Iris pigment epithelial cell (primary cell): Measurements from ENCODE around the gene LAMB4.

Source experiments
- DNase-seq: peaks from one replicate; pipeline ENCODE4 v3.0.0-alpha.2; 2011; ENCODE audit warnings: low read depth

Gene LAMB4

DNA sequence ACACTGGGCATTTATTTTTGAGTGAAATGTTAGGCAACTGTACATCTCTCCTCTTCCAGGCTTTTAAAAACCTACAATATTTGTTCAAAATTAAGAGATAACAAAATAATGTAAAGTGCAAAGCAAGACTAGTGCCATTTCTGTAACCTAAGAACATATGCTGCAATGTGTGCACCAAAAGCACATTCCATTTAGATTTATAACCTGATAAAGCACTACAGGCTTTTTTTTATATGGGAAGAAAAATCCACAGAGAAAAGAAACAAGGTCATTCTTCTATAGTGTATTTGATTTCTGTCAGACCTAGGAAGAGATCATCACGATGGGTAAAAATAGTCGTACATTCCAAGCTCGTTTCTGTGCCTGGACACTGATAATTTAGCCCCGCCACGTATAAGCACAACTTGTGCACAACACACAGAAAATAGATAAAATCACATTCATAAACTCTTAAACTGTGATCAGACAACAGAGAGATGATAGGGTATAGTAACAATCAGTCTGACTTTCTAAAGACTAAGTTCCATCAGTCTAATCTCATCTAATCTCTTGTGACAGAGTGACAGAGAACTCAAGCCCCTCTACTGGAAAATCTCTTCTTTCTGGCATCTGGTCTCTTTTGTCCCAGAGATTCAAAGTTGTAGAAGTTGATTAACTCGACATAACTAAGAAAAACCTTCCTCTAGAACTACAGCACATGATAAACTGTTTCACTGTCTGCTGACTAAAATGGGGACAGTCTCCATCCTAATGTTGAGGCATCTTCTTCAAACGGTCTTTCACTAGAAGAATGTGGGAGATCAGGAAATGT lies 133.9 kb downstream of the LAMB4 start:
- peak; percentile 82 for DNase-seq

DNA sequence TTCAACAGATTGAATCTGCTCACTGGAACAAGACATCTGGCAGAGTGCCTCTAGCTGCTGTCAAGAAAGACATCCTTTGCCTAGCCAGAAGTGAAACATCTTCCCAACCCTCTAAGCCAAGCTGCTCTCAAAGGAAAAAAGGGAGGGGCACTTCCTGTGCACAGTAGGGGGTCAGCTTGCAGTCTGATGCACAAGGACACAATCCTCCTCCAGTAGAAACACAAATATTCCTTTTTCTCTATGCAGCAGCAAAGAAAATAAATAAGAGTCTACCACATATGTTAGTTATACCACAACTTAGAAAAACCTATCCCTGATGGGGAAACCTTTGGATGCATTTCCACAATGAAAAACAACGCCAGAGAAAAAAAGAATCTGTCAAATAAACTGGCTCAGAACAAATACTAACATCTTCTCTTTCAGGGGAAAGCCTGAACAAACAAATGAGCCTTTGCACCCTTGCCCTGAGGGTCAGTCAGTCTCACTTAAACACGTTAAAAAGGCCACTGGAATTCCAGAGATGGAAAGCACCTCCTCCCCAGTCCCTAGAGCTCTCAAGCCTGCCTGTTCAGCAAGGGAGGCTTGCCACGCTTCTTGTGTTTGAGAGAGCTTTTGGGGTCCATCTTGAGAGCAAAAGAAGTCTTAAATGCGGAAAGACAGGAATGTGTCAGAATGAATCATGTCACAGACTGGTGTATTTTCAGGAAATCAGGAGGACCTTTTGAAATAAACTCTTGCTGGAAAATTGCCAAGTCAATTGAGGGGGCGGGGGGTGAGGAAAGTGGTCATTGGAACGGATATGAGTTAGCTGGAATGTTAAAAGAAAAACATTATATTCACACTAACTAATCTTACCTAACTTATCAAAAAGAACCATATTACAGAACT lies 134.7 kb downstream of the LAMB4 start:
- DNase-seq: peak; percentile 91

DNA sequence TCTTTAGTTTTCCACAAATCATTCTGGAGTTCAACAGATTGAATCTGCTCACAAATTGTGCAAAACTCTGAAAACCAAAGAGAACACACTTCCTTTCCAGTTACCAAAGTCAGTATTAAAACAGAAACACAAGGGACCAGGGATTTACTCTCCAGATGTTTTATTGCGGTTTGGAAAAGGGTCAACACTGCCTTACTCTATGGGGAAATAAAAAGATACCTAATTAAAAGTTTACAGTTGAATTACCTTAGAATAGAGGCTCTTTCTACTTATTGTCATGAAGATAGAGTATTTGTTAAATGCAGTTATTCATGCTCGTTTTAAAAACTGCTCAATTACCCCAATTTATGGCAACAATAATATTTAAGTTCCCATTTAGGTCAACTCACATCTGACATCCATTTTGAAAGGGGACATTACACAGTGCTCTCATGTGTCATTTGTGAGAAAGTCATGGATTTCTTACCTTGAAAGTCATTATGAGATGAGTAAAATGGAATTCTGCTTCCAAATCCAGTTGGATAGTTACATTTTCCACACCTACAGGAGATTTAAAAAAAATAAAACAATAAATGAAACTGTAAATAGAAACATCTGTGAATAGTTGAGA lies 135.6 kb downstream of the LAMB4 start:
- no peak for DNase-seq

DNA sequence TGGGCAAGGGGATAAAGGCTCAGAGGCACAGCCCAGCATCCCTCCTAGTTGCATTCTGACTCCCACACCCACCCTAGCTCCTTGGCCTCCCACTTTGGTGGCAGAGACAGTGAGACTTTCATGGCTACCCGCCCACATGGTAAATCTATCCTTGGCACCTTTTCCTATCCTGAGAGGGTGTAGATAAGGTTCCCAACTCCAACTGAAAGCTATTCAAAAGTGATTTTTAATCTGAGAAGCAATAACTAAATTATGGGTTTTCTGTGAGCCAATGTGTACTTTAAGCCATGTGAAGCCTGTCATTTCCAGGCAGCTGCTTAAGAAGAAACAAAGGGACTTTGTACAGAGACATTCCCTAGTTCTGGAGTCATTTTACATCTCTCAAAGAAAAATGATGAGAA lies 136.3 kb downstream of the LAMB4 start:
- DNase-seq: no peak

DNA sequence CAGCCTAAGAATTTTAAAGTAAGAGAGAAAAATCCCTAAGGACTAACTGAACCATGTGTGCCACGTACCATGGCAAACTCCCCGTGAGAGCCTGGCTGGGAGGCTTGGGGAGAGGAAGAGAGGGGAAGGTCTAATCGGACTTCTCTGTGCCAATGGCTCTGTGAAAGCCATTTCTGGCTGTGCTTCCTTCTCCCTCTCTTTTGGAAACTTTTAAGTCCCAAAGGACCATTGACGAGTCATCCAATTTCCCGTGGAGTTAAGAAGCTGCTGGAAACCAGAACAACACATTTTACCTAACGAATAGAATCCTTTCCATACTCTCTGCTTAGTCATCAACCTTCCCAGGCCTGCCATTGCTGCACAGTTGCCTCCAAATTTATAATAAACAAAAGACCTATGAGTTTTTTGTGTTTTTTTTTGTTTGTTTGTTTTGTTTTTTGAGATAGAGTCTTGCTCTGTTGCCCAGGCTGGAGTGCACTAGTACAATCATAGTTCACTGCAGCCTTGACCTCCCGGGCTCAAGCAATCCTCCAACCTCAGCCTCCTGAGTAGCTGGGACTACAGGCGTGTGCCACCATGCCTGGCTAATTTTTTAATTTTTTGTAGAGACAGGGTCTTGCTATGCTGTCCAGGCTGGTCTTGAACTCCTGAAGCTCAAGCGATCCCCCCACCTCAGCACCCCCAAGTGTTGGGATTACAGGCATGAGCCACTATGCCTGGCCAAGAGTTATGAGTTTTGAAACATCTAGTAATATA lies 140.4 kb downstream of the LAMB4 start:
- DNase-seq: peak; percentile 39

DNA sequence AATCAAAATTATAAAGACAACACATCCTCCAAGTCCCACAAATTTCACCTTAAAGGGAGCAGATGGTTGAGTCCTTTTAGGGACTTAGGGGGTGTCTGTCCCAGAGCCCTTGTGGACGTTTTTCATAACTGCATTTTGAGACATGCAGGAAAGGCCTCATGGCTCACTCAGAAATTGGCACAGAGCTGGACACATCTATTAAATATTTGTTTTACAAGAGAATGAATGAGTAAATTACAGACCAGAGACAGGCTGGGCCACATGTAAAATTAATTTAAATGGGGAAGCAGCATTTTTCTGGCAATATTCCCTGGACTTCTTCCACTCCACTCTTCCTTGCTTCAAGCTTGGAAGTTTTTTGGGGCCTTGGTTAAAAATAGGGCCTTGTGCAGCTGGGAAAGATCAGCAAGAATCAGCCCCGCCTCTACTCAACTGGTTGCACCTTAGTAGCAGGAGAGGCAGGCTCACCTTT lies 147.2 kb downstream of the LAMB4 start:
- no peak for DNase-seq

DNA sequence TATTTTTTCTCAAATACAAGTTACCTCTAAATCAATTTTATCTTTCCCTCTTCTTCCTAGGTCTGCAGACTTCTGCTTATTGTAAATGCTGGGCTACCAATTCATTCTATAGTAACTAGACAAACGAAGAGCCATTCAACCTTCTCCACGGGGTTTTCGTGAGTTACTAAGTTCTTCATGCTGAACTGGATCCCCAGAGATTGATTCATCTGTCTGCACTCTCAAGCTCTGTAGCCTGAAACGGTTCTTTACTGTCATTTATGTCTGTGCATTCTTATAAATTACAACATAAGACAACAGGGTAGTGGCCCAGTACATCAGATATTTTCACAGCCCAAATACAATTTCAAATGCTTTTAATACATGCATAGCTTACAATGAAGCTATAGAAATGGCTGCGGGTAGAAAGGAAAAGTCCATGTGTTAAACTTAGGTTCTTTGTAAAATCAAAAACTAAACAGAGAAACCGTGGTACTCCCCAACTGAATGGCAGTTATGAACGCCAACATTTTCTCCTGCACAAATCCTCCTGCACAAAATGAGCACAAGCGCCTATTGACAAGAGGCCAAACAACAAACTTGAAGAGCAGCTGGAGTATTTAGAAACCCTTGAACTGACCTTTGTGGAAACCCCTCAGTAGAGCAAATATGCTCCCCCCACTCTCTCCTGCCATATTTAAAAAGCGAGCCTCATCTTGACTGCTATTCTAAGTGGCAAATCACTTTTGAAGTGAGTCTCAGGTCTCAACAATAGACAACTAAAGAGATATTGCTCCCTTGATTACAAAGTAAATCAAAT lies 147.9 kb downstream of the LAMB4 start:
- DNase-seq: no peak

DNA sequence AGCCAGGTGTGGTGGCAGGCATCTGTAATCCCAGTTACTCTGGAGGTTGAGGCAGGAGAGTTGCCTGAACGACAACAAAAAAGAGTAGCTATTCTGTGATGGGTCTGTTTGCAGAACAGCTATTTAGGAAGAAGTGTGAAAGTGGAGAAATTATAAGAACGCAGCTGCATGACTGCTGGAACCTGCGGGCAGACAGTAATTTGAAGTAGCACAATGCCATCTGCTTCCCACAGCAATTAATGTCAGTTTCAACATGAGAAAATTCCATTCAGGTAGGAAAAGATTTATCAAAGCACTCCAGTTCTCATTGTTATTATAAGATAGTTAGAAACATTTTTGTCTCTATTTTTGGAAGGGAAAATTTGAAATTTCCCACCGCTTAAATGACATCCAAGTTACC lies 148.7 kb downstream of the LAMB4 start:
- no peak for DNase-seq

DNA sequence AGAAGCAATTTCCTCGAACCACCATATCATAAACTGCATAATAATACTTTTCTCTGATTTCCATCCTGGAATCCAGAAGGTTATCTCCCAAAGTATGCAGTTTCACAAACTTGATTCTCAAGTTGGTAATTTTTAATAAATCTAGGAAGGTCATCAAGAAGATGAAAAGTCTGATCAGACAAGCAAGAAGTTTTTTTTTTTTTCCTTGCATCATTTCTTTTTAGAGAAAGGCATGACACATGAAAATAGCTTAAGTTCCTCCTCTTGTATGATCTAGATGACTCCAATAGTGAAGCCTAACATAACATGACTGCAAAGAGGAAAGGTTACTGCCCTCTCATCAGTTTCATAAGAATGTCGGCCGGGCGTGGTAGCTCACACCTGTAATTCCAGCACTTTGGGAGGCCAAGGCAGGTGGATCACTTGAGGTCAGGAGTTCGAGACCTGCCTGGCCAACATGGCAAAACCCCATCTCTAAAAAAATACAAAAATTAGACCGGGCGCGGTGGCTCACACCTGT lies 149.4 kb downstream of the LAMB4 start:
- no peak for DNase-seq

DNA sequence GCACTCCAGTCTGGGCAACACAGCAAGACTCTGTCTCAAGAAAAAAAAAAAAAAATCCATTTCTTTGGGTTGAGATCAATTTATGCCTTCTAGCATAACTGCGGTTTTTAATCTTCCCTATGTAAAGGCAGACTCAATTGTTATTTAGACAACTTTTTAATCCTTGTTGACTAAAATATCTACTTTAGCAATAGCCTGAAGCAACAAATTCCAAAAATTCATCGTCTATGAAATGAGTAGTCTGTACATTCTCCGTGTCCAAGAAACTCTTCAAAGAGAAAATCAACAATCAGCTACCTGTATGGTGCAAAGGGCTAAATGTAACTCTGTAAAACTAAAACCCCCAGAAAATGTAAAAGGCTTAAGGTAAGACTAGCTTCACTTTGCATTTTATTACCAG lies 150.0 kb downstream of the LAMB4 start:
- no peak for DNase-seq

DNA sequence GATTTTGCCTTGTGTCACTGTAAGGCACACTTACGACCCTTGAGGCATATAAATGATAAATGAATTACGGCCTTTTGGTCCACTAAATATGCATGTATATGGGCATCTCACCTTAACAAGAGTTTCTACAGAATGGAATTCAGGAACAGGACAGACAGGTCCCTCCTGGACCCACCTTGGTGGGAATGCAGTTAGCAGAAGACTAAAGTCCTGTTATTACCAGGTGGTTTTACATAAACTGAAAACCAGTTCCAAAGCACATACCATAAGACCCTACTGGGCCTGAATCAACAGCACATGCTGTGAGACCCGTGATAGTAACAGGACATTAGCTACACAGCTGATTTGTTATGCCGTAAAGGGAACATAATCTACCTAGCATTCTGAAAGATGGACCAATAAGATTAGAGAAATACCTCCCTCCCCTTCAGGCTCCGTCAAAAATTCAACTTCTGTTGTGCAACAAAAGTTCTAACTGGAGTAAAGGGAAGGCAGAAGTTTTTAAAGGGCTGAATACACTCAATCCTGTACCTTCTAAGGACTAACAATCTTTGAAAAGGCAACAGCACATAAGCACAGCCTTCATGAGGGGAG lies 151.2 kb downstream of the LAMB4 start:
- DNase-seq: no peak

DNA sequence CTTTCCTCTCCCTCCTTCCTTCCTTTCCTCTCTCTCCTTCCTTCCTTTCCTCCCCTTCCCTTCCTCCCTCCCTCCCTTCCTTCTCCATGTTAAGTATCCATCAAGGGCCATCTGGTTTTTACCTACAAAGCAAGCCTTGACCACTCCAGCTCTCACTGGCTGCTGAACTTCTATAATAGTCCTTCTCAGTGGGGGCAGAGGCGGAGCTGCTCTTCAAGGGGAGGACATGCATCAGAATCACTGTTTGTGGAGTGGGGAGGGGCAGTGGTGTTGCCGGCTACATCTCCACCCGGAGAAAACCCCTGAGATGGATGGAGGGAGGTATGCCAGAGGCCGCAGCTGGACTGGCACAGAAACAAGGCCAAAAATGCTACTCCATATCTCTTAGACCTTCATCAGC lies 153.1 kb downstream of the LAMB4 start:
- DNase-seq: no peak

DNA sequence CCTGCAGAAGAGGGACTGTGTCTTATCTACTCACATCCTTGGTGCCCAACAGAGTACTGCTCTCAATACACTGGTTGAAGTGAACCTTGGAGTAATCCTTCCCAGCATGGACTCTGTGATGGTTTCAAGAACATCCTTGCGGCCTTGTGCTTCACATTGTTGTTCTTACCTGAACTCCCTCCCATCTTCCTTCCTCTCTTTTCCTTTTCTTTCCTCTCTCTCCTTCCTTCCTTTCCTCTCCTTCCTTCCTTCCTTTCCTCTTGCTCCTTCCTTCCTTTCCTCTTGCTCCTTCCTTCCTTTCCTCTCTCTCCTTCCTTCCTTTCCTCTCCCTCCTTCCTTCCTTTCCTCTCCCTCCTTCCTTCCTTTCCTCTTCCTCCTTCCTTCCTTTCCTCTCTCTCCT lies 153.5 kb downstream of the LAMB4 start:
- DNase-seq: no peak

DNA sequence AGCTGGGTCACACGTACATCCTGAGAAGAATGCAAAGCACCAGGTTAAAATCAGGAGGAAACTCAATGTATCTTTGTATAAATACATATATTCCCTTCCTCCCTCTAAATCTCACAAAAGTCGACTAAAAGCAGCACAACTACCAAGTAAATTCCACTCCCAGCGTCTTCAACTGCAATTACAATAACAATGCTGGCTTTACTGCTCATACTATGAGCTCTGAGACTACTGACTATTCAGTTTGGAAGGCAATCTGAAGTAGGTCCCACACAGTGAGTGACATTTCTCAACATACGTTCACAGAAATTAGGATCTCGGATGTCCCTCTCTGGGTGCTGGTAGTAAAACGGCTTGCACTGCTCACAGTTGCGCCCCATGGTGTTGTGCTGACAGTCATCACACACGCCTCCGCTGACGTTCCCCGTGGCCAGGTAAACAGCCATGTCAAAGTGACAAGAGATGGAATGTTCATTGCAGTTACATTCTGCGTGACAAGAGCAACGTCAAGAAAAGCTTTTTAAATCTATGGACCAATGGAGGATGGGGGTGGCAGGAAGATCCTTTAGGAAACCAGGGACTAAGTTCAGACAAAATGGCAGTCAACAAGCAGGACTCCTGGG lies 154.7 kb downstream of the LAMB4 start:
- no peak for DNase-seq

DNA sequence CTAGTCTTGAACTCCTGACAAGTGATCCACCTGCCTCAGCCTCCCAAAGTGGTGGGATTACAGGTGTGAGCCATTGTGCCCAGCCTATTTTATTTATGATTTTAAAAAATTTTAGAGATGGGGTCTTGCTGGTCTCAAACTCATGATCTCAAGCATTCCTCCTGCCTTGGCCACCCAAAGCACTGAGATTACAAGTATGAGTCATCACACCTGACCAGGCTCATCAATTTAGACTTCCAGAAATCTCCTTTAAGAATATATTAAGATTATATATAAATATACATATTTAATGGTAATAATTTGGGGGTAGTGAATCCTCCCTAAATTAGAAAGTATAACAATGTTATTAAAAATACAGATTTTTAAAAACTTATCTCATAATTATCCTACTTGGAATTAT lies 156.3 kb downstream of the LAMB4 start:
- no peak for DNase-seq
